Measurements from ENCODE around the gene GOLT1A. TPM values are rescaled to one million over a fixed set of nuclear protein-coding genes. Genes with fewer than 3 reads are reported as not detected.

The GOLT1A gene
- total and polyA plus RNA-seq, 10 of the 15 experiments (the other 5 are each of a cell fraction or from before 2014, with no cell fraction given): 0.09 to 0.46 TPM; not detected in 8

- intact Hi-C loops (cut with micrococcal nuclease; ENCODE audit: unreplicated experiment) (no loop called here), in situ Hi-C loops (cut with MboI) (no loop called here)
- Histone ChIP-seq H3K27me3 (replicated peaks in 1 of 2; ENCODE audit: control insufficient read depth in 2 of 2, insufficient read depth in 2 of 2, low read length in 1 of 2) (peaks cover 3 to 16% of the 10 kb centered on the region in 2 experiments; a peak in 2 of 4 replicates), H3K27ac (ENCODE audit: control insufficient read depth, insufficient read depth) (no peak overlapping the region), H3K9me3 (replicated peaks; ENCODE audit: control insufficient read depth, insufficient read depth, low read length) (no peaks in the 10 kb centered on the region), H4K20me1 (ENCODE audit: control insufficient read depth, insufficient read depth) (no peaks in the 10 kb centered on the region), H3K9ac (ENCODE audit: control insufficient read depth, insufficient read depth, low read length) (no peak overlapping the region), H3K36me3 (ENCODE audit: control insufficient read depth in 2 of 2, insufficient read depth in 2 of 2, low read length in 1 of 2) (no peaks in the 10 kb centered on the region), H3K4me1 (ENCODE audit: control insufficient read depth, insufficient read depth, low read length) (no peaks in the 10 kb centered on the region), H3K4me3 (no peak overlapping the region), H2AFZ (ENCODE audit: control insufficient read depth, low read depth, low read length) (no peak overlapping the region), H3K4me2 (ENCODE audit: control insufficient read depth, insufficient read depth) (no peak overlapping the region), H3K79me2 (ENCODE audit: control insufficient read depth, insufficient read depth, low read length) (no peaks in the 10 kb centered on the region)
- ChIA-PET SMC1A (ENCODE audit: uncharacterized antibody, unreplicated experiment) (interaction anchor here (0.8 to 1.3 kb wide), 5 partner anchors 18 to 106 kb away, joined by 3 to 5 read pairs (median 3); no protein-coding TSS in a partner anchor), POLR2A (no interaction called here), RAD21 (ENCODE audit: unreplicated experiment) (interaction anchor here (1.0 to 1.2 kb wide), 2 partner anchors 26 to 210 kb away, joined by 3 to 4 read pairs; no protein-coding TSS in a partner anchor), CTCF (interaction anchor here (0.7 to 4.3 kb wide), 7 partner anchors 8 to 210 kb away, joined by 3 to 25 read pairs (median 3); no protein-coding TSS in a partner anchor)
- FAIRE-seq (no peak), ATAC-seq (peak; percentile 87), DNase-seq (ENCODE audit: low read depth, low spot score) (peak; percentile 23)
- WGBS (ENCODE audit: insufficient coverage, insufficient replicate concordance, low lambda C conversion rate, missing lambda C conversion rate): 18% methylated on average over 11 of the region's 11 CpGs
- BruUV-seq (replicated peaks): no TSS peak
- TF ChIP-seq KDM1A (IDR thresholded peaks at IDR 0.05; ENCODE audit: borderline replicate concordance) (no peak), IRF3 (IDR thresholded peaks at IDR 0.05) (no peak), MXI1 (IDR thresholded peaks at IDR 0.05; ENCODE audit: low read depth, low read length) (no peak), BMI1 (IDR thresholded peaks at IDR 0.05; ENCODE audit: borderline replicate concordance) (0 out of 2 replicates have a peak, but pooled peaks have one; percentile 40), IKZF1 (conservative IDR thresholded peaks at IDR 0.05) (0 out of 2 replicates have a peak, but pooled peaks have one; percentile 25), MTA2 (IDR thresholded peaks at IDR 0.05; ENCODE audit: low read depth) (no peak), PAX5 (IDR thresholded peaks at IDR 0.05; ENCODE audit: borderline replicate concordance, low read depth, low read length) (0 out of 2 replicates have a peak, but pooled peaks have one; percentile 16)
Observed at GRCh38 chr1:204188959-204189639, 24.7 kb downstream of the GOLT1A start.
